Epithelial cell of proximal tubule (primary cell): ENCODE measurements around the gene RPL35. TPM values are rescaled to one million over a fixed set of nuclear protein-coding genes. Genes with fewer than 3 reads are reported as not detected.
"Not testable (repeated sequence)": the region's sequence is repeated elsewhere in the genome, so short reads cannot be mapped to it uniquely, and the experiment has no call there.

Experiments used
- DNase-seq: peaks from one replicate; pipeline ENCODE4 v3.0.0-alpha.2; 2011; ENCODE audit warnings: low read depth
- H3K4me3 ChIP-seq: 2 replicates; pipeline ENCODE4 v1.5.1; 2011; ENCODE audit warnings: low read depth, mild to moderate bottlenecking, low read length
- CTCF ChIP-seq: conservative IDR thresholded peaks from 2 replicates; pipeline ENCODE4 v1.5.1; 2012; ENCODE audit warnings: low read depth, mild to moderate bottlenecking, low read length
- total RNA-seq: library from RNA; depleted of rRNA; stranded (reverse); fragments of >200 nt; gene quantifications from 2 replicates; pipeline ENCODE4 v1.2.3, GENCODE V29; 2015

The RPL35 gene
- total RNA-seq, 1 donor from 2014 or later, result 2,998 TPM

- no peak overlapping the region for H3K4me3 ChIP-seq
- TF ChIP-seq CTCF, result no peak
- no peak for DNase-seq
These were observed 20.5 kb downstream of the RPL35 start for GRCh38 chr9:124841075-124841821.

- H3K4me3 ChIP-seq, result no peak overlapping the region
- peak; percentile 39 for TF ChIP-seq CTCF
- no peak for DNase-seq
These were observed 21.4 kb downstream of the RPL35 start for GRCh38 chr9:124840300-124840833.

GRCh38 chr9:124839612-124840299, 22.0 kb downstream of the RPL35 start:
- no peak for DNase-seq
- peak; percentile 50 for TF ChIP-seq CTCF
- no peak overlapping the region for H3K4me3 ChIP-seq

DNA sequence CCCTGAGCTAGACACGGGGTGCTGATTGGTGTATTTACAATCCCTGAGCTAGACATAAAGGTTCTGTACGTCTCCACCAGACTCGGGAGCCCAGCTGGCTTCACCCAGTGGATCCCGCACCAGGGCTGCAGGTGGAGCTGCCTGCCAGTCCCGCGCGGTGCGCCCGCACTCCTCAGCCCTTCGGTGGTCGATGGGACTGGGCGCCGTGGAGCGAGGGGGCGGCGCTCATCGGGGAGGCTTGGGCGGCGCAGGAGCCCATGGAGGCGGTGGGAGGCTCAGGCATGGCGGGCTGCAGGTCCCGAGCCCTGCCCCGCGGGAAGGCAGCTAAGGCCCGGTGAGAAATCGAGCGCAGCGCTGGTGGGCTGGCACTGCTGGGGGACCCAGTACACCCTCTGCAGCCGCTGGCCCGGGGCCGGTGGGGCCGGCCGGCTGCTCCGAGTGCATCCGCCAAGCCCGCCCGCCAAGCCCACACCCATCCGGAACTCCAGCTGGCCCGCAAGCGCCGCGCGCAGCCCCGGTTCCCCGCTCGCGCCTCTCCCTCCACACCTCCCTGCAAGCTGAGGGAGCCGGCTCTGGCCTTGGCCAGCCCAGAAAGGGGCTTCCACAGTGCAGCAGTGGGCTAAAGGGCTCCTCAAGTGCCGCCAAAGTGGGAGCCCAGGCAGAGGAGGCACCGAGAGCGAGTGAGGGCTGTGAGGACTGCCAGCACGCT, 23.0 kb downstream of the RPL35 start:
- H3K4me3 ChIP-seq, DNase-seq: not testable (repeated sequence)

DNA sequence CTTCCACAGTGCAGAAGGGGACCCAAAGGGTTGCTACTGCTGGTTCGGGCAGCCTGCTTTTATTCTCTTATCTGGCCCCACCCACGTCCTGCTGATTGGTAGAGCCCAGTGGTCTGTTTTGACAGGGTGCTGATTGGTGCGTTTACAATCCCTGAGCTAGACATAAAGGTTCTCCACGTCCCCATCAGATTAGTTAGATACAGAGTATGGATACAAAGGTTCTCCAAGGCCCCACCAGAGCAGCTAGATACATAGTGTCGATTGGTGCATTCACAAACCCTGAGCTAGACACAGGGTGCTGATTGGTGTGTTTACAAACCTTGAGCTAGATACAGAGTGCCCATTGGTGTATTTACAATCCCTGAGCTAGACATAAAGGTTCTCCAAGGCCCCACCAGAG, 23.6 kb downstream of the RPL35 start:
- H3K4me3 ChIP-seq, DNase-seq: not testable (repeated sequence)

DNA sequence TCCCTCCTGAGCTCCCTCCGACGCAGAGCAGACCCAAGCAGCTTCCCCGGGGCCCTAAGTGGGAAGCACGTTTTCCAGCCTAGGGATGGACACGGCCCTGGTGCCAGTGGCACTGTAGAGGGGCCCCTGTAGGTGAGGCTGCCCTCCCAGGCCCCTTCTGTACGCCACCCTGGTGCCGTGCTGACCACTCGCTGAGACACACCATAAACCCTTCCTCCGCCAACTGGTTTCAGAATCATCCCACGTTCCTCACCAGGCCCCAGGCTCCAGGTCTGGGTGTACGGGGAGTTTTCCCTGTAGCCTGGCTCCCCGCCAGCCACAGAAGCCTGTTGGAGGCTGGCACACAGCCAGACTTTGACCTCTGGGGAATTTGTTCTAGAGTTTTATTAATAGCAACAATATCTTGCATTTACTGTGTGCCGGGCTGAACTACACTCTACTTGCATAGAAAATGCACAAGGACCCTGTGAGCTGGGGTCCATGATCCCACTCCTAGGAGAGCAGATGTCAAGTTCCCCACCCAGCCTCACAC, 26.7 kb downstream of the RPL35 start:
- DNase-seq, result peak; percentile 37
- peak overlapping the region; percentile 8 for H3K4me3 ChIP-seq
- no peak for TF ChIP-seq CTCF

DNA sequence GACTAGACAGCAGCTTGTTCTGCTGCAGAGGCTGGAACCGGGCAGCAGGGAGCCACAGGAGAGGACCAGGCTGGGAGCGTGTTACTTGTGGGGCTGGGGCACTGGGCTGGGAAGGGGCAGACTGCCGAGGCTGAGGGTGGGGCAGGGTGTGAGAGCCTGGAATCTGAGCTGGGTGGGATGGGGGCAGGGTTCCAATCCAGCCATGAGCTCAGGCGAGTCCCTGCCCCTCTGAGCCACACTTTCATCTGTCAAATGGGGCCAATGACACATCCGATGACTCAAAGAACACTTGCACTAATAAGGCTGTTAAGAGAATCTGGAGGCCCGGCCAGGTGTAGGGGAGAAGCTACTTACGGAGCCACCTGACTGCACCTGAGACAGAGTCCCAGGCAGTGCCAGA, 27.2 kb downstream of the RPL35 start:
- TF ChIP-seq CTCF, result no peak
- H3K4me3 ChIP-seq, result no peak overlapping the region
- DNase-seq, result no peak
